Activated T-cell treated with anti-CD3 and anti-CD28 coated beads, Interleukin-2, amount 50 U/mL, for 72 hours (primary cell): Measurements from ENCODE around the gene GAL3ST2. TPM values are rescaled to one million over a fixed set of nuclear protein-coding genes. Genes with fewer than 3 reads are reported as not detected.
"Not testable (repeated sequence)": the region's sequence is repeated elsewhere in the genome, so short reads cannot be mapped to it uniquely, and the experiment has no call there.

Experiments used
- ATAC-seq, 2 donors: fragments of 150-1000 bp; cut with Tn5 transposase; replicated peaks in 1 of 2; 2 replicates each; pipeline ENCODE4 v1.10.0; 2021; ENCODE audit warnings: moderate library complexity in 2 of 2, mild to moderate bottlenecking in 1 of 2
- DNase-seq, 2 donors: peaks; one replicate each; pipeline ENCODE4 v3.0.0; 2021 to 2022; ENCODE audit warnings: mixed read lengths in 1 of 2
- H3K27ac Mint-ChIP-seq: one replicate; pipeline ENCODE4 v1.8.0; 2022; ENCODE audit warnings: mild to moderate bottlenecking, moderate library complexity, mixed read lengths
- H3K27me3 Mint-ChIP-seq: one replicate; pipeline ENCODE4 v1.8.0; 2022; ENCODE audit warnings: low read depth, mixed read lengths
- H3K36me3 Mint-ChIP-seq, 2 donors: one replicate each; pipeline ENCODE4 v1.8.0; 2022; ENCODE audit warnings: mixed read lengths in 2 of 2, mild to moderate bottlenecking in 1 of 2; ENCODE audit not compliant: insufficient read depth in 2 of 2
- H3K4me1 Mint-ChIP-seq: one replicate; pipeline ENCODE4 v1.8.0; 2022; ENCODE audit warnings: low read depth, mixed read lengths
- H3K4me3 Mint-ChIP-seq, 2 donors: one replicate each; pipeline ENCODE4 v1.8.0; 2022; ENCODE audit warnings: mild to moderate bottlenecking in 2 of 2, mixed read lengths in 2 of 2, moderate library complexity in 2 of 2
- H3K9me3 Mint-ChIP-seq, 2 donors: one replicate each; pipeline ENCODE4 v1.8.0; 2022; ENCODE audit warnings: mixed read lengths in 2 of 2
- total RNA-seq, 2 donors: library from RNA; stranded (reverse); gene quantifications; one replicate each; pipeline ENCODE4 v1.2.3, GENCODE V29; 2022

GAL3ST2 gene
- total RNA-seq, 2 donors from 2014 or later, result 0.53 to 0.82 TPM

GRCh38 chr2:241813644-241814392, 37.2 kb downstream of the GAL3ST2 start:
- H3K27me3 Mint-ChIP-seq, result peaks cover 13% of the 10 kb centered on the region
- no peak overlapping the region for H3K4me3 Mint-ChIP-seq
- no peak overlapping the region for H3K27ac Mint-ChIP-seq
- no peak for DNase-seq
- H3K4me1 Mint-ChIP-seq, result peaks cover 5% of the 10 kb centered on the region
- peak; percentile 38 to 48 for ATAC-seq
- no peaks in the 10 kb centered on the region for H3K36me3 Mint-ChIP-seq
- H3K9me3 Mint-ChIP-seq, result no peaks in the 10 kb centered on the region

- Mint-ChIP-seq H3K9me3 (no peaks in the 10 kb centered on the region), H3K27me3 (peaks cover 8% of the 10 kb centered on the region), H3K4me3 (no peak overlapping the region), H3K36me3 (no peaks in the 10 kb centered on the region), H3K4me1 (peaks cover 5% of the 10 kb centered on the region), H3K27ac (no peak overlapping the region)
- DNase-seq (no peak), ATAC-seq (no peak)
Observed at GRCh38 chr2:241814393-241814642, 37.7 kb downstream of the GAL3ST2 start.

GRCh38 chr2:241814643-241815476, 38.2 kb downstream of the GAL3ST2 start:
- no peak overlapping the region for H3K4me3 Mint-ChIP-seq
- peaks cover 6% of the 10 kb centered on the region for H3K27me3 Mint-ChIP-seq
- no peaks in the 10 kb centered on the region for H3K9me3 Mint-ChIP-seq

GRCh38 chr2:241815477-241816430, 39.1 kb downstream of the GAL3ST2 start:
- peaks cover 6% of the 10 kb centered on the region for H3K27me3 Mint-ChIP-seq
- DNase-seq, result no peak
- H3K27ac Mint-ChIP-seq, result no peak overlapping the region
- H3K9me3 Mint-ChIP-seq, result no peaks in the 10 kb centered on the region
- H3K4me3 Mint-ChIP-seq, result no peak overlapping the region
- no peaks in the 10 kb centered on the region for H3K36me3 Mint-ChIP-seq
- peaks cover 5% of the 10 kb centered on the region for H3K4me1 Mint-ChIP-seq
- no peak for ATAC-seq

More at GRCh38 chr2:241814643-241815476, 38.2 kb downstream of the GAL3ST2 start:
- ATAC-seq, result no peak
- DNase-seq, result no peak
- Mint-ChIP-seq H3K36me3 (no peaks in the 10 kb centered on the region), H3K4me1 (peaks cover 5% of the 10 kb centered on the region), H3K27ac (no peak overlapping the region)

DNA sequence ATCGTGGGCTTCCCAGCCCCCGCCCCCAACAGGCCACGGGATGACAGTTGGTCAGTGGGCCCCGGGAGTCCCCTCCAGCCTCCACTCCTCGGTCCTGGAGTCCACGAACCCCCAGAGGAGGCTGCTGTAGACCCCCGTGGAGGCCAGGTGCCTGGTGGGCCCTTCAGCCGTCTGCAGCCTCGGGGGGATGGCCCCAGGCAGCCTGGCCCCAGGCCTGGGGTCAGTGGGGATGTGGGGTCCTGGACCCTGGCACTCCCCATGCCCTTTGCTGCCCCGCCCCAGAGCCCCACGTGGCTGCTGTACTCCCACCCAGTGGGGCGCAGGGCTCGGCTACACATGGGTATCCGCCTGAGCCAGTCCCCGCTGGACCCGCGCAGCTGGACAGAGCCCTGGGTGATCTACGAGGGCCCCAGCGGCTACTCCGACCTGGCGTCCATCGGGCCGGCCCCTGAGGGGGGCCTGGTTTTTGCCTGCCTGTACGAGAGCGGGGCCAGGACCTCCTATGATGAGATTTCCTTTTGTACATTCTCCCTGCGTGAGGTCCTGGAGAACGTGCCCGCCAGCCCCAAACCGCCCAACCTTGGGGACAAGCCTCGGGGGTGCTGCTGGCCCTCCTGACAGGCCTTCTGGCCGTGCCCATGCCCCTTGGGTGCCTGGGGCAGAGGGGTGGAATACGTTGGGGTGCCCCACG, 40.0 kb downstream of the GAL3ST2 start:
- no peak overlapping the region for H3K4me3 Mint-ChIP-seq
- peaks cover 6% of the 10 kb centered on the region for H3K27me3 Mint-ChIP-seq
- DNase-seq, result no peak
- no peak for ATAC-seq
- H3K27ac Mint-ChIP-seq, result no peak overlapping the region
- H3K4me1 Mint-ChIP-seq, result peaks cover 10% of the 10 kb centered on the region
- no peaks in the 10 kb centered on the region for H3K36me3 Mint-ChIP-seq
- H3K9me3 Mint-ChIP-seq, result no peaks in the 10 kb centered on the region

- Mint-ChIP-seq H3K36me3 (no peaks in the 10 kb centered on the region), H3K4me3 (no peak overlapping the region), H3K27me3 (peaks cover 6% of the 10 kb centered on the region), H3K27ac (no peak overlapping the region), H3K9me3 (no peaks in the 10 kb centered on the region), H3K4me1 (peaks cover 12% of the 10 kb centered on the region)
- DNase-seq (no peak), ATAC-seq (no peak)
Observed at GRCh38 chr2:241817126-241817820, 40.7 kb downstream of the GAL3ST2 start.

DNA sequence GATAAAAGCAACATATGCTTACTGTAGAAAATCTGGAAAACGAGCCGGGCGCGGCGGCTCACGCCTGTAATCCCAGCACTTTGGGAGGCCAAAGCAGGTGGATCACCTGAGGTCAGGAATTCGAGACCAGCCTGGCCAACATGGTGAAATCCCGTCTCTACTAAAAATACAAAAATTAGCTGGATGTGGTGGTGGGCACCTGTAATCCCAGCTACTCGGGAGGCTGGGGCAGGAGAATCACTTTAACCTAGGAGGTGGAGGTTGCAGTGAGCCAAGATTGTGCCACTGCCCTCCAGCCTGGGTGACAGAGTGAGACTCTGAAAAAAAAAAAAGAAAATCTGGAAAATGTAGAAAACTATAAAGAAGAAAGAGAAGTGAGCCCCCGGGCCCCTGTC, 41.2 kb downstream of the GAL3ST2 start:
- not testable (repeated sequence) for DNase-seq, H3K36me3 Mint-ChIP-seq, H3K27ac Mint-ChIP-seq, H3K4me3 Mint-ChIP-seq, H3K9me3 Mint-ChIP-seq, ATAC-seq
- H3K4me1 Mint-ChIP-seq, result peaks cover 18% of the 10 kb centered on the region
- H3K27me3 Mint-ChIP-seq, result peaks cover 11% of the 10 kb centered on the region

DNA sequence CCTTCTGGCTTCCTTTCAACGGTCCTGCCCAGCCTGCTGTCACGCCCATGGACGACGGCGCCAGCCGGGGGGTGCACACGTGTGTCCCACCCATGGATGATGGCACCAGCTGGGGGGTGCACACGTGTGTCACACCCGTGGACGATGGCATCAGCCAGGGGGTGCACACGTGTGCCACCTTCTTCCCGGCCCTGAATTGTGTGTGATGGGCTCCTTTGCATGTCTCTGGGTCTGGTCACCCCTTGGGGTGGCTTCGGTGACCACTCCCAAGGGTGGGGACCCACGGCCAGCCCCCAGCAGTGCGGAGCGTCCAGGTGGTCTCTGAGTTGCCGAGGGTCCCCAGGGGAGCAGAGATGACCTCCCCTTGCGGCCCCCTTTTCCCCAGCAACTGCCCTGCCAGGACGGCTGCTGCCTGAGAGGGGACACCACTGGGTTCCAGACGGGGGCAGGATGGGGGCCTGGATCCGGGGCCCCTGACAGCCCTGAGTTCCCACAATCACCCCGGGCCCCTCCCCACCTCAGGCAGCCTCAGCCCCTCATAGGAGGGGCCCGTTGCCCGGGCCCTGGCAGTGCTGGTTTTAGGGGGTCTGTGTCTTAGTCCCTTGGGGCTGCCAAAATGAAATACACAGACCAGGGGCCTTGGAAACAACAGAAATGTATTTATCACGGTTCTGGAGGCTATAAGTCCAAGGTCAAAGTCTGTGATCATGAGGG, 41.8 kb downstream of the GAL3ST2 start:
- no peak overlapping the region for H3K27ac Mint-ChIP-seq
- H3K27me3 Mint-ChIP-seq, result peaks cover 17% of the 10 kb centered on the region
- DNase-seq, result no peak
- peaks cover 5 to 6% of the 10 kb centered on the region in 2 donors for H3K9me3 Mint-ChIP-seq
- no peak for ATAC-seq
- H3K4me1 Mint-ChIP-seq, result peaks cover 21% of the 10 kb centered on the region
- no peak overlapping the region for H3K4me3 Mint-ChIP-seq
- H3K36me3 Mint-ChIP-seq, result peaks cover 0 to 7% of the 10 kb centered on the region in 2 donors

GRCh38 chr2:241818943-241819270, 42.3 kb downstream of the GAL3ST2 start:
- H3K27ac Mint-ChIP-seq, result no peak overlapping the region
- peaks cover 21% of the 10 kb centered on the region for H3K4me1 Mint-ChIP-seq
- ATAC-seq (no peak), DNase-seq (no peak)
- peaks cover 9 to 10% of the 10 kb centered on the region in 2 donors for H3K9me3 Mint-ChIP-seq
- H3K4me3 Mint-ChIP-seq, result no peak overlapping the region
- H3K36me3 Mint-ChIP-seq, result peaks cover 4 to 10% of the 10 kb centered on the region in 2 donors
- H3K27me3 Mint-ChIP-seq, result peaks cover 17% of the 10 kb centered on the region

GRCh38 chr2:241819947-241820624, 43.5 kb downstream of the GAL3ST2 start:
- H3K36me3 Mint-ChIP-seq, result peaks cover 4 to 12% of the 10 kb centered on the region in 2 donors
- H3K4me3 Mint-ChIP-seq, ATAC-seq, H3K27ac Mint-ChIP-seq, DNase-seq: not testable (repeated sequence)
- peaks cover 21% of the 10 kb centered on the region for H3K4me1 Mint-ChIP-seq
- H3K27me3 Mint-ChIP-seq, result peaks cover 18% of the 10 kb centered on the region
- peaks cover 9 to 10% of the 10 kb centered on the region in 2 donors for H3K9me3 Mint-ChIP-seq

GRCh38 chr2:241820625-241821384, 44.2 kb downstream of the GAL3ST2 start:
- Mint-ChIP-seq H3K4me1 (peaks cover 21% of the 10 kb centered on the region), H3K9me3 (peaks cover 11 to 14% of the 10 kb centered on the region in 2 donors), H3K27ac (no peak overlapping the region), H3K4me3 (no peak overlapping the region), H3K36me3 (peaks cover 5 to 16% of the 10 kb centered on the region in 2 donors), H3K27me3 (peaks cover 19% of the 10 kb centered on the region)
- DNase-seq, result no peak
- ATAC-seq, result no peak
